ENCODE results near the gene PRSS50. TPM values are rescaled to one million over a fixed set of nuclear protein-coding genes. Genes with fewer than 3 reads are reported as not detected.

The PRSS50 gene
- total RNA-seq, 1 donor from 2014 or later, result not detected

DNA sequence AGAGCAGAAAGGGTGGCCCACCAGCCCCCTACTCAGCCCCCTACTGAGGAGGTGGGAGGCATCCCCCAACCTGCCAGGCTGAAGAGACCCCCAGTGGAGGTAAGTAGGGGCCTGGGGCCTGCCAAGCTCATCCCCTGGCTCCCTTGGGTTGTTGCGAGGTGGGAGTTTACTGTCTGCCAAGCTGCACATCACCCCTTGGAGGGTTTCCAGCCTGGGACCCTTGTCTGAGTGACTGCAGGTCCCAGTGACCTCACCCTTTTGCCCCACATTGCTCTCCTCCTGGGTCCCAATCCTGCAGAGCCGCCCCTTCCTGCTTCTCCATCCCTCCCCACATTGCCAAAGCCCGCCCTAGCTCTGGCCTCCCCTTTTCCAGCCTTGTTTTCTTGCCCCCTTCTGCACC is 23.1 kb downstream of the PRSS50 start:
- H3K9me3 ChIP-seq, result no peaks in the 10 kb centered on the region
- DNase-seq (ENCODE audit: extremely low spot score in 2 of 2), result no peak
- intact Hi-C loops (cut with DNase I), result no loop called here
- no peaks in the 10 kb centered on the region for H3K36me3 ChIP-seq
- peaks cover 70% of the 10 kb centered on the region for H3K4me1 ChIP-seq
- no peaks in the 10 kb centered on the region for H3K27me3 ChIP-seq
- TF ChIP-seq, protein P1, sequence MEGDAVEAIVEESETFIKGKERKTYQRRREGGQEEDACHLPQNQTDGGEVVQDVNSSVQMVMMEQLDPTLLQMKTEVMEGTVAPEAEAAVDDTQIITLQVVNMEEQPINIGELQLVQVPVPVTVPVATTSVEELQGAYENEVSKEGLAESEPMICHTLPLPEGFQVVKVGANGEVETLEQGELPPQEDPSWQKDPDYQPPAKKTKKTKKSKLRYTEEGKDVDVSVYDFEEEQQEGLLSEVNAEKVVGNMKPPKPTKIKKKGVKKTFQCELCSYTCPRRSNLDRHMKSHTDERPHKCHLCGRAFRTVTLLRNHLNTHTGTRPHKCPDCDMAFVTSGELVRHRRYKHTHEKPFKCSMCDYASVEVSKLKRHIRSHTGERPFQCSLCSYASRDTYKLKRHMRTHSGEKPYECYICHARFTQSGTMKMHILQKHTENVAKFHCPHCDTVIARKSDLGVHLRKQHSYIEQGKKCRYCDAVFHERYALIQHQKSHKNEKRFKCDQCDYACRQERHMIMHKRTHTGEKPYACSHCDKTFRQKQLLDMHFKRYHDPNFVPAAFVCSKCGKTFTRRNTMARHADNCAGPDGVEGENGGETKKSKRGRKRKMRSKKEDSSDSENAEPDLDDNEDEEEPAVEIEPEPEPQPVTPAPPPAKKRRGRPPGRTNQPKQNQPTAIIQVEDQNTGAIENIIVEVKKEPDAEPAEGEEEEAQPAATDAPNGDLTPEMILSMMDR (IDR thresholded peaks at IDR 0.05), result no peak
- TF ChIP-seq POLR2AphosphoS5 (IDR thresholded peaks at IDR 0.05; ENCODE audit: insufficient read depth in 1 of 2, low read depth in 1 of 2) (no peak), POLR2A (IDR thresholded peaks at IDR 0.05) (no peak)
- no peak overlapping the region for H3K4me3 ChIP-seq
- H3K27ac ChIP-seq, result peak overlapping the region; percentile 91

DNA sequence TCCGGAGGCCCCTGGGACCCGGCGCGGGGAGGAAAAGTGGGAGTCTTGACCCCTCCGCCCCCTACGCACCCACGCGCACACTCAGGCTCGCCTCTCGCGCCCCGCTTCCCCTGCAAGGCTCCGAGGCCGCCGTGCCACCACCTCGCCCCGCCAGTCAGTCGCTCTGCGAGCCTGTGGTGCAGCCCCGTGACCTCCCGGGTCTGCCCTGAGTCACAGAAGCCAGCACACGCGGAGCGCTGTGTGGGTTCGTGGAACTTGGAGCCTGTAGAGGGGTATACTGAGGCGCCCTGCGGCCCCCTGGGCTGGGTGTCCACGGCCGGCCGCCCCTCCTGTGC is 23.8 kb downstream of the PRSS50 start:
- peaks cover 70% of the 10 kb centered on the region for H3K4me1 ChIP-seq
- TF ChIP-seq POLR2A (IDR thresholded peaks at IDR 0.05), result no peak
- no peak for TF ChIP-seq POLR2AphosphoS5 (IDR thresholded peaks at IDR 0.05; ENCODE audit: insufficient read depth in 1 of 2, low read depth in 1 of 2)
- TF ChIP-seq, protein P1 (IDR thresholded peaks at IDR 0.05), result no peak

DNA sequence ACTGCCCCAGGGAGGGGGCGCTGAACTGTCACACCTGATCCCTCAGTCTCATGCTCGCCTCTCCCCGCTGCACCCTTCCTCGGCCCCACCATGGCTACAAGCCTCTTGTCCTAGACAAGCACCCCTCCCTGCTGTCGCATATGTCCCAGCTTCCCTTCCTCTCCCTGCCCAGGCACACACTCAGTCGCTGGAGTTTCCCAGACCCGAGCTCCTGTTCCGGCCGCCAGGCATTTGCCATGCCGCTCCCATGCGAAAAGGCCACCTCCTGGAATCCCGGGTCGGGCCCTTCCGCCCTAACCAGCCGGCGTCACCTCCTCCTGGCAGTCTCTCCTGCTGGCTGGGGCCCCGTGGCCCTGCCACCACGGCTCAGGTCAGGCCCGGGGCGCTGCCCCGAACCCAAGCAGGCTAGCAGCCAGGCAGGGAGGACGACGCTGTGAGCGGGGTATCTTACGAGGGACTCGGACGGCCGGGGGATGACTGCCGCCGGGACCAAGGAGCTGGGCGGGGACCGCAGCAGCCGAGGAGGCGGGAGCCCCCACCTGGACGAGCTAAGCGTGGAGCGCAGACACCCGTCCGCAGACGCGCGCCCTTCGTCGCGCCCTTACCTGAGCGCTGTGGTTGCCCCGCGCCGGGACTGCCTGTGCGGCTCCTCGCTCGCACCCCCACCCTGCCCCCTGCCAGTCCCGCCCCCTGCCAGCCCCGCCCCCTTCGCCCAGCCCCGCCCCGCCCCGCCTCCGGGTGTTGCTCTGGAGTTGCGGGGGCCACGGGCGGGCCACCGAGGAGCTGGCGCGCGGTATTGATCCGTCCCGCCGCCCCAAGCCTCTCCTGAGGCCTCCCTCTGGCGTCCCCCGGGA is 24.4 kb downstream of the PRSS50 start, which contains the start of gene ALS2CL:
TSS of gene ALS2CL (minus strand) at position 642 of the 854 bp plus-strand sequence. CDS start 4,239 bp downstream, outside the sequence.
- no peak for DNase-seq (ENCODE audit: extremely low spot score in 2 of 2)
- intact Hi-C loops (cut with DNase I), result no loop called here
- Histone ChIP-seq H3K36me3 (no peaks in the 10 kb centered on the region), H3K27ac (peak within 1 kb of the TSS; percentile 91), H3K27me3 (no peaks in the 10 kb centered on the region), H3K4me3 (peak within 1 kb of the TSS; percentile 78 to 82), H3K9me3 (no peaks in the 10 kb centered on the region), H3K4me1 (peaks cover 70% of the 10 kb centered on the region)
- TF ChIP-seq POLR2A (IDR thresholded peaks at IDR 0.05) (peak in 1 of 2 donors; percentile 29), POLR2AphosphoS5 (IDR thresholded peaks at IDR 0.05; ENCODE audit: insufficient read depth in 1 of 2, low read depth in 1 of 2) (peak in 1 of 2 donors; percentile 79)
- TF ChIP-seq, protein P1 (IDR thresholded peaks at IDR 0.05), result no peak

More for the DNA sequence above, 23.8 kb downstream of the PRSS50 start:
- DNase-seq (ENCODE audit: extremely low spot score in 2 of 2), result no peak
- Histone ChIP-seq H3K4me3 (peak overlapping the region; percentile 78 to 82), H3K27ac (peak overlapping the region; percentile 91), H3K9me3 (no peaks in the 10 kb centered on the region), H3K36me3 (no peaks in the 10 kb centered on the region), H3K27me3 (no peaks in the 10 kb centered on the region)
- intact Hi-C loops (cut with DNase I), result no loop called here

DNA sequence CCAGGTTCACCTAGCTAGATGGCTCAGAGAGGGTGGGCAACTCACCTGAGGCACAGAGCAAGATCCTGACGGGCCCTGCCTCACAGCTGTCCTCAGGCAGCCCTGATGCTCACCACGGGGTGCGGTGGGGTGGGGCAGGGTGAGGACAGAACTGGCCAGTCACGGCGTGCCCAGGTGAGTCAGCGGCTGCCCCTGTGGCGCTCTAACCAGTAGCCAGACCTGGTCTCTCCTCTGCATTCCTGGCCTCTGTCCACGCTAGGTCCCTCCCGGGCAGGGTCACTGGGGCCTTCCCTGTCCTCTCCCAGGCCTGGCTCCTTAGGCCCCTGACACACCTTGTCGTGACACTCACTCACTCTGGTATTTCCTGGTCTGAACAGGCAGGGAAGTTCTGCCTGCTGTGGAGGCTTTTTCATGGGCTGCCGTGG is 25.1 kb downstream of the PRSS50 start:
- Histone ChIP-seq H3K27ac (peak overlapping the region; percentile 91), H3K4me3 (peak overlapping the region; percentile 78 to 82), H3K4me1 (peaks cover 70% of the 10 kb centered on the region), H3K36me3 (no peaks in the 10 kb centered on the region), H3K27me3 (no peaks in the 10 kb centered on the region), H3K9me3 (no peaks in the 10 kb centered on the region)
- intact Hi-C loops (cut with DNase I), result no loop called here
- TF ChIP-seq POLR2A (IDR thresholded peaks at IDR 0.05) (no peak), POLR2AphosphoS5 (IDR thresholded peaks at IDR 0.05; ENCODE audit: insufficient read depth in 1 of 2, low read depth in 1 of 2) (peak; percentile 17 to 26)
- DNase-seq (ENCODE audit: extremely low spot score in 2 of 2), result no peak

DNA sequence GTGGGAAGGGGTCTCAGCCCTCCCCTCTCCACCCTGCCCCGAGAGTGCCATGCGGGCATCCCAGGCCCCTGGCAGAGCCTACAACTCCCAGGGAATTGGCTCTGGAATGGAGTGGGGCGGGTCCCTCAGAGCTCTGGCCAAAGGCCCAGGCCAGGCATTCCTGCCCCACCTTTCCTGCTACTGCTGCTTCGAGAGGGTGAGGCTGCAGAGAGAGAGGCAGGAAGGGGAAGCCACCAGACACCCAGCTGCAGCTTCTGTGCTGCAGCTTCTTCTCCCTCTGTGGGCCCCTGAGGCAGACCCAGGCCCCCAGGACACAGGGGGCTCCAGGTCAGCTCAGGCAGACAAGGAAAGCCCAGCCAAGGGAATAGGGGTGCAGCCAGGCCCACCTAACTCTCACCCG is 26.9 kb downstream of the PRSS50 start:
- no peak for DNase-seq (ENCODE audit: extremely low spot score in 2 of 2)
- Histone ChIP-seq H3K27me3 (no peaks in the 10 kb centered on the region), H3K4me1 (peaks cover 57% of the 10 kb centered on the region), H3K27ac (peak overlapping the region; percentile 14), H3K4me3 (no peak overlapping the region), H3K9me3 (no peaks in the 10 kb centered on the region), H3K36me3 (no peaks in the 10 kb centered on the region)
- intact Hi-C loops (cut with DNase I), result no loop called here
- TF ChIP-seq, protein P1 (IDR thresholded peaks at IDR 0.05), result no peak
- no peak for TF ChIP-seq POLR2A (IDR thresholded peaks at IDR 0.05)
- no peak for TF ChIP-seq POLR2AphosphoS5 (IDR thresholded peaks at IDR 0.05; ENCODE audit: insufficient read depth in 1 of 2, low read depth in 1 of 2)

All from vagina (tissue), 2 donors.